Naive thymus-derived CD4-positive, alpha-beta T cell (primary cell): ENCODE results near the gene CHPT1. TPM values are rescaled to one million over a fixed set of nuclear protein-coding genes. Genes with fewer than 3 reads are reported as not detected.

Source experiments
- ATAC-seq: fragments of 150-1000 bp; cut with Tn5 transposase; 2 replicates; pipeline ENCODE4 v1.10.0; 2021; ENCODE audit warnings: mild to moderate bottlenecking, moderate library complexity
- CTCF ChIA-PET: fragments of 350-600 bp; sonication (Branson Sonifier 250); formaldehyde crosslinking; loops from one replicate; lab custom pipeline; 2021; ENCODE audit warnings: antibody characterized with exemption; lab: Charles Lee
- POLR2A ChIA-PET: fragments of 350-600 bp; sonication (Branson Sonifier 250); formaldehyde crosslinking; loops from one replicate; lab custom pipeline; 2021; ENCODE audit warnings: antibody characterized with exemption, inconsistent platforms; lab: Charles Lee
- DNase-seq, 9 donors: peaks; one replicate each; pipeline versions ENCODE4 v3.0.0 to v3.0.0-alpha.2; 2020 to 2022; ENCODE audit warnings: mixed read lengths in 1 of 9
- H3K27ac ChIP-seq: one replicate; pipeline ENCODE4 v1.7.0; 2013; ENCODE audit warnings: mild to moderate bottlenecking, low read depth, low read length, moderate library complexity
- H3K27me3 ChIP-seq, 2 donors: one replicate each; pipeline ENCODE4 v1.7.0; 2013; ENCODE audit warnings: low read length in 2 of 2, mild to moderate bottlenecking in 2 of 2, moderate library complexity in 2 of 2; ENCODE audit not compliant: control insufficient read depth in 2 of 2, insufficient read depth in 2 of 2
- H3K36me3 ChIP-seq, 3 experiments: 1 replicate in 2 of 3; 2 replicates in 1 of 3; pipeline ENCODE4 v1.7.0; 2013; ENCODE audit warnings: low read length in 3 of 3, mild to moderate bottlenecking in 3 of 3, moderate library complexity in 1 of 3; ENCODE audit not compliant: insufficient read depth in 3 of 3, control insufficient read depth in 2 of 3
- H3K4me1 ChIP-seq, 2 donors: one replicate each; pipeline ENCODE4 v1.7.0; 2013; ENCODE audit warnings: low read length in 2 of 2, mild to moderate bottlenecking in 2 of 2, moderate library complexity in 1 of 2; ENCODE audit not compliant: control insufficient read depth in 2 of 2, insufficient read depth in 2 of 2
- H3K4me3 ChIP-seq: 2 replicates; pipeline ENCODE4 v1.7.0; 2013; ENCODE audit warnings: mild to moderate bottlenecking, low read length
- H3K9me3 ChIP-seq, 3 experiments: 1 replicate in 2 of 3; 2 replicates in 1 of 3; pipeline ENCODE4 v1.7.0; 2013; ENCODE audit warnings: low read length in 3 of 3; ENCODE audit not compliant: control insufficient read depth in 2 of 3
- H3K27ac Mint-ChIP-seq, 9 donors: one replicate each; pipeline ENCODE4 v1.8.0; 2020 to 2022; ENCODE audit warnings: mixed read lengths in 9 of 9, mild to moderate bottlenecking in 8 of 9, moderate library complexity in 5 of 9, inconsistent platforms in 2 of 9
- H3K27me3 Mint-ChIP-seq, 5 donors: one replicate each; pipeline ENCODE4 v1.8.0; 2021 to 2022; ENCODE audit warnings: mixed read lengths in 5 of 5, mild to moderate bottlenecking in 1 of 5
- H3K36me3 Mint-ChIP-seq, 5 donors: one replicate each; pipeline ENCODE4 v1.8.0; 2020 to 2022; ENCODE audit warnings: mixed read lengths in 5 of 5, mild to moderate bottlenecking in 3 of 5, inconsistent platforms in 1 of 5
- H3K4me1 Mint-ChIP-seq, 7 donors: one replicate each; pipeline ENCODE4 v1.8.0; 2020 to 2022; ENCODE audit warnings: mixed read lengths in 7 of 7, mild to moderate bottlenecking in 3 of 7, inconsistent platforms in 1 of 7
- H3K4me3 Mint-ChIP-seq, 10 donors: one replicate each; pipeline ENCODE4 v1.8.0; 2020 to 2022; ENCODE audit warnings: mild to moderate bottlenecking in 10 of 10, mixed read lengths in 10 of 10, moderate library complexity in 6 of 10, inconsistent platforms in 2 of 10
- H3K9me3 Mint-ChIP-seq, 11 donors: one replicate each; pipeline ENCODE4 v1.8.0; 2020 to 2022; ENCODE audit warnings: mixed read lengths in 11 of 11, mild to moderate bottlenecking in 4 of 11, inconsistent platforms in 1 of 11, moderate library complexity in 1 of 11
- intact Hi-C, 2 donors: fragments of 100-400 bp; cut with micrococcal nuclease; formaldehyde crosslinking; loops; one replicate each; pipeline ENCODE4 v1.15.1; 2023
- polyA plus RNA-seq, 2 donors: library from polyadenylated mRNA; unstranded; fragments of 300-500 nt; fragmentation: Illumina TruSeq; gene quantifications; one replicate each; pipeline ENCODE4 v1.2.3, GENCODE V29; 2021
- total RNA-seq, 6 experiments: library from RNA in 5 of 6; stranded (reverse) in 5 of 6; gene quantifications; 1 replicate in 5 of 6; 2 replicates in 1 of 6; pipeline ENCODE4 v1.2.3 and lab custom pipeline; 2021 to 2026

Gene CHPT1
- total and polyA plus RNA-seq, 7 experiments from 2014 or later = 6.5 to 22.9 (median 14.5) TPM

- ChIA-PET CTCF (interaction anchor here (0.6 to 2.2 kb wide), 2 partner anchors 94 to 347 kb away, joined by 3 to 5 read pairs; no protein-coding TSS in a partner anchor), POLR2A (interaction anchor here (1.2 kb wide), 1 partner anchor 60 kb away, joined by 3 read pairs; no protein-coding TSS in a partner anchor)
- Mint-ChIP-seq H3K4me3 (no peak overlapping the region), H3K27ac (no peak overlapping the region), H3K9me3 (no peaks in the 10 kb centered on the region), H3K36me3 (peaks cover 3 to 37% (median 15%) of the 10 kb centered on the region in 5 donors), H3K27me3 (no peaks in the 10 kb centered on the region), H3K4me1 (peaks cover 0 to 4% (median 2%) of the 10 kb centered on the region in 7 donors)
- ATAC-seq (no peak), DNase-seq (no peak)
- Histone ChIP-seq H3K27me3 (no peaks in the 10 kb centered on the region), H3K36me3 (peaks cover 0 to 33% (median 3%) of the 10 kb centered on the region in 3 experiments), H3K4me1 (no peaks in the 10 kb centered on the region), H3K27ac (no peak overlapping the region), H3K9me3 (no peaks in the 10 kb centered on the region), H3K4me3 (no peak overlapping the region)
- intact Hi-C loops = no loop called here
Measured at GRCh38 chr12:101761350-101761749, 63.9 kb downstream of the CHPT1 start.

- no peak overlapping the region for H3K4me3 Mint-ChIP-seq
- ATAC-seq (no peak), DNase-seq (no peak)
- Histone ChIP-seq H3K4me3 (no peak overlapping the region), H3K9me3 (no peaks in the 10 kb centered on the region), H3K36me3 (peaks cover 2 to 34% (median 3%) of the 10 kb centered on the region in 3 experiments), H3K27ac (no peak overlapping the region), H3K27me3 (no peaks in the 10 kb centered on the region), H3K4me1 (no peaks in the 10 kb centered on the region)
- ChIA-PET POLR2A (no interaction called here), CTCF (interaction anchor here (0.6 to 1.1 kb wide), 4 partner anchors 62 to 347 kb away, joined by 3 read pairs; no protein-coding TSS in a partner anchor)
- no peaks in the 10 kb centered on the region for H3K9me3 Mint-ChIP-seq
- H3K4me1 Mint-ChIP-seq = peaks cover 0 to 4% (median 2%) of the 10 kb centered on the region in 7 donors
- H3K27me3 Mint-ChIP-seq = no peaks in the 10 kb centered on the region
- intact Hi-C loops = no loop called here
- peaks cover 3 to 36% (median 15%) of the 10 kb centered on the region in 5 donors for H3K36me3 Mint-ChIP-seq
- no peak overlapping the region for H3K27ac Mint-ChIP-seq
Measured at GRCh38 chr12:101761781-101762180, 64.3 kb downstream of the CHPT1 start.

DNA sequence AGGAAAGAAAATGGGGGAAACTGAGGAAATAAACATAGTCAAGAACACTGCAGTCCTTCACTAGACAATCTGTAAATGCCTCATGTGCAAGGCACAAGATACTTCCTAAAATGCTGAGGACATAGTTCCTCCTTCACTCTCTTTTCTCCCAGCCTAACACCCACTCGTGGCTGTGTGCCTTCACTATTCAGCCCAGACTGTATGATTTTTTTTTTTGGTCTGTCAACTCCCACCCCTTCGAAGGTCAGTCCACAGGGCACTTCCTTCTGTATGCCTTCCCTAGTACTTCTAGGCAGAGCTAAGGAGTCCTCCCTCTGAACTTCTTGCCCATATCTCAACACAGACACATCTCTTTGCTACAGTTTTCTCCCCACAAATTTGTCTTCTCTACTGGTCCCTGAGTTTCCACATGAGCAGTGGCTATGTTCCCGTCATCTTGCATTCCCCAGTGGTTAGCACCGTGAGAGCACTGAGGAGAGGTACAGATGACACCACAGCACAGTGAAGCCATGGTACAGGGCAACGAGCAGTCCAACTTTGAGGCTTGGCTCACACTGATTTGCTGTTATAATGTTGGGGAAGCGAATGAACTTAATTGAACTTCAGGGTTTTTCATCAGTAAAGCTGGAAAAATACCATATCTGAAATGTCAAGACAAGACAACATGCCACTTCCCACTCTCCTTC is 65.9 kb downstream of the CHPT1 start:
- intact Hi-C loops = no loop called here
- Mint-ChIP-seq H3K27ac (peak overlapping the region in 3 of 9 donors; percentile 53 to 63 (median 53)), H3K4me1 (peaks cover 0 to 4% (median 2%) of the 10 kb centered on the region in 7 donors), H3K27me3 (no peaks in the 10 kb centered on the region), H3K9me3 (no peaks in the 10 kb centered on the region), H3K4me3 (no peak overlapping the region), H3K36me3 (peaks cover 3 to 36% (median 13%) of the 10 kb centered on the region in 5 donors)
- H3K27me3 ChIP-seq = no peaks in the 10 kb centered on the region
- H3K36me3 ChIP-seq = peaks cover 3 to 47% (median 5%) of the 10 kb centered on the region in 3 experiments
- no peak overlapping the region for H3K4me3 ChIP-seq
- H3K4me1 ChIP-seq = no peaks in the 10 kb centered on the region
- DNase-seq (no peak), ATAC-seq (peak; percentile 64)
- CTCF ChIA-PET = no interaction called here
- POLR2A ChIA-PET = interaction anchor here (0.5 kb wide), 1 partner anchor 109 kb away, joined by 4 read pairs; no protein-coding TSS in a partner anchor
- no peak overlapping the region for H3K27ac ChIP-seq
- H3K9me3 ChIP-seq = no peaks in the 10 kb centered on the region

DNA sequence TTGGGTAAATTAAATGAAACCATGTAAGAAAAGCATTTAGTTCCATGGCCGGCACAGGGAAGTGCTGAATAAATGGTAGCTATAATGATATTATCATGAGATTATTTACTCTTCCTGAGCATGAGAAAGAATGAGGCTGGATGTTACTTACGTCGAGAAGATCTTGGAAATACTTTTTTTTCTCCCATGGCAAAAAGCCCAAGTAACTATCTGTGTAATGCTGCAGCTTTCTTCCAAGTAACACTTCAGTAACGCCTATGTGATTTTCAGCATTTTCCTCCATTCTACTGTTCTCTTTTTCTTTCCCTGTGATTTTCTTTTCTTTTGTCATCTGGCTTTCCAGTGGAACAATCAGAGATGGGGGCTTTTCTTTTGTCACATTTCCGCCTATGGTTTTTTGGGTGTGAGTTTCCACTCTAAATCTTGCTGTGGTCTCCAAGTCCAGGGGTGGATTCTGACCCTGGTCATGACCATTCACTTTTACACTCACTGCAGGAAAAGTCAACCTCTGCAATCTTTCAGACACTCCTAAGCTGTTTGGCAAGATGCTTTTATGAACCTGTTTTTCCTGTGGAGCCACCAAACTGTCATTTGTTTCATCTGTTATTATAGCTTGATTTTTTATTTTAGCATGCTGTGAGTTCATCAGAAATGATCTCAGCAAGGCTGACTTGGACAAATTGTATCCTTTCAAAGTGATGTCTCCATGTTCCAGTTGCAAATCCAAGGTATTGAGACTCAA is 66.8 kb downstream of the CHPT1 start:
- Histone ChIP-seq H3K27ac (no peak overlapping the region), H3K4me1 (no peaks in the 10 kb centered on the region), H3K4me3 (no peak overlapping the region), H3K36me3 (peaks cover 3 to 47% (median 5%) of the 10 kb centered on the region in 3 experiments), H3K27me3 (no peaks in the 10 kb centered on the region), H3K9me3 (no peaks in the 10 kb centered on the region)
- peaks cover 0 to 4% (median 2%) of the 10 kb centered on the region in 7 donors for H3K4me1 Mint-ChIP-seq
- no peaks in the 10 kb centered on the region for H3K9me3 Mint-ChIP-seq
- ATAC-seq = no peak
- ChIA-PET POLR2A (no interaction called here), CTCF (interaction anchor here (1.1 kb wide), 1 partner anchor 76 kb away, joined by 4 read pairs; no protein-coding TSS in a partner anchor)
- no peak for DNase-seq
- peak overlapping the region in 2 of 9 donors; percentile 14 to 49 for H3K27ac Mint-ChIP-seq
- peaks cover 3 to 40% (median 12%) of the 10 kb centered on the region in 5 donors for H3K36me3 Mint-ChIP-seq
- intact Hi-C loops = no loop called here
- no peaks in the 10 kb centered on the region for H3K27me3 Mint-ChIP-seq
- H3K4me3 Mint-ChIP-seq = no peak overlapping the region

GRCh38 chr12:101767537-101767936 is 70.1 kb downstream of the CHPT1 start:
- H3K36me3 ChIP-seq = peaks cover 3 to 53% (median 5%) of the 10 kb centered on the region in 3 experiments
- H3K9me3 ChIP-seq = no peaks in the 10 kb centered on the region
- intact Hi-C loops = no loop called here

DNA sequence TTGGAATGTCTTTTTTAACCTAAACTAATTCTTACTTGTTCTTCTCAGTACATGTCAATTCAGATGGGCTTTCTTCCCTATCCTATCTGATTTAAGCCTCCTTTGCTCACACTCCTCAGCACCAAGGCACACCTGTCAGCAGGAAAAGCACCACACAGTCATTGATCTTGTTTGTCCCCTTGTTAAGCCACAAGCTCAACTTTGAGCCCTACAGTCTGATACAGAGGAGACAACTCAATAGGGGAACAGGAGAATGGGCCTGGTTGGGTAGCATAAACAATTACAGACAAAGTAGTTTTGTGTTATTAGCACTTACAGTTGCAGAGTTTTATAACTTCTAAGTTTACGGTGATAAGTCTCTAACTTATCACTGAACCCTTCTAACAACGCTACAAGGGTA is 71.3 kb downstream of the CHPT1 start:
- Mint-ChIP-seq H3K9me3 (no peaks in the 10 kb centered on the region), H3K36me3 (peaks cover 3 to 38% (median 16%) of the 10 kb centered on the region in 5 donors), H3K27ac (peak overlapping the region in 3 of 9 donors; percentile 7 to 61 (median 49)), H3K4me1 (peaks cover 0 to 26% (median 11%) of the 10 kb centered on the region in 7 donors), H3K27me3 (no peaks in the 10 kb centered on the region), H3K4me3 (no peak overlapping the region)
- POLR2A ChIA-PET = no interaction called here
- H3K27me3 ChIP-seq = no peaks in the 10 kb centered on the region
- no peaks in the 10 kb centered on the region for H3K4me1 ChIP-seq
- CTCF ChIA-PET = interaction anchor here (1.4 kb wide), 1 partner anchor 9 kb away, joined by 3 read pairs; no protein-coding TSS in a partner anchor
- H3K9me3 ChIP-seq = no peaks in the 10 kb centered on the region
- H3K4me3 ChIP-seq = no peak overlapping the region
- peaks cover 3 to 47% (median 5%) of the 10 kb centered on the region in 3 experiments for H3K36me3 ChIP-seq
- DNase-seq = no peak
- no peak for ATAC-seq
- intact Hi-C loops = no loop called here
- no peak overlapping the region for H3K27ac ChIP-seq

More at GRCh38 chr12:101767537-101767936, 70.1 kb downstream of the CHPT1 start:
- Mint-ChIP-seq H3K27me3 (no peaks in the 10 kb centered on the region), H3K27ac (no peak overlapping the region), H3K36me3 (peaks cover 3 to 44% (median 16%) of the 10 kb centered on the region in 5 donors), H3K4me3 (no peak overlapping the region), H3K4me1 (peaks cover 0 to 19% (median 6%) of the 10 kb centered on the region in 7 donors), H3K9me3 (no peaks in the 10 kb centered on the region)
- ChIA-PET CTCF (interaction anchor here (0.6 to 1.9 kb wide), 2 partner anchors 13 to 73 kb away, joined by 3 to 6 read pairs; no protein-coding TSS in a partner anchor), POLR2A (interaction anchor here (0.6 kb wide), 1 partner anchor 68 kb away, joined by 3 read pairs; no protein-coding TSS in a partner anchor)
- H3K27ac ChIP-seq = no peak overlapping the region
- ATAC-seq = no peak
- no peaks in the 10 kb centered on the region for H3K27me3 ChIP-seq
- H3K4me3 ChIP-seq = no peak overlapping the region
- no peaks in the 10 kb centered on the region for H3K4me1 ChIP-seq
- DNase-seq = no peak
